ENCODE results near the gene APOE. TPM values are rescaled to one million over a fixed set of nuclear protein-coding genes. Genes with fewer than 3 reads are reported as not detected.

APOE gene
- total and polyA plus RNA-seq, 9 of the 15 experiments (the other 6 are each of a cell fraction or from before 2014, with no cell fraction given), result 0.14 to 180 (median 58.1) TPM; not detected in 1

- no peak for TF ChIP-seq ZNF318 (IDR thresholded peaks at IDR 0.05; ENCODE audit: borderline replicate concordance in 1 of 2, low read depth in 1 of 2)
- TF ChIP-seq JUN (IDR thresholded peaks at IDR 0.05; ENCODE audit: borderline replicate concordance, low read depth, low read length), result no peak
- no peak; the same call in 1 of the 2 replicates for TF ChIP-seq JUN (CRISPR knock-in tag; IDR thresholded peaks at IDR 0.05; ENCODE audit: borderline replicate concordance)
- no peak for TF ChIP-seq NELFE (IDR thresholded peaks at IDR 0.05; ENCODE audit: insufficient read depth, insufficient read length)
- no peak for TF ChIP-seq SNIP1 (IDR thresholded peaks at IDR 0.05; ENCODE audit: low read depth)
- no peak for TF ChIP-seq HEY1 (CRISPR knock-in tag; IDR thresholded peaks at IDR 0.05; ENCODE audit: borderline replicate concordance)
- no peak for TF ChIP-seq KDM1A (IDR thresholded peaks at IDR 0.05)
- peak; percentile 38; the same call in 1 of the 2 replicates for TF ChIP-seq ZNF143 (CRISPR knock-in tag; IDR thresholded peaks at IDR 0.05)
- 0 out of 4 replicates have a peak, but pooled peaks of 1 of the 2 experiments have one; percentile 25 for TF ChIP-seq SIN3A (IDR thresholded peaks at IDR 0.05; ENCODE audit: borderline replicate concordance in 2 of 2, control insufficient read depth in 1 of 2, low read depth in 2 of 2, low read length in 2 of 2)
- no peak for TF ChIP-seq ETS2 (tag; IDR thresholded peaks at IDR 0.05; ENCODE audit: borderline replicate concordance, poor library complexity, severe bottlenecking)
- no peak for TF ChIP-seq SMARCB1 (IDR thresholded peaks at IDR 0.05; ENCODE audit: insufficient read length, low read depth)
- TF ChIP-seq ZNF695 (CRISPR knock-in tag; IDR thresholded peaks at IDR 0.05), result no peak
- TF ChIP-seq CHD2 (IDR thresholded peaks at IDR 0.05; ENCODE audit: low read depth, low read length), result no peak
- TF ChIP-seq NR1H2 (CRISPR knock-in tag; IDR thresholded peaks at IDR 0.05), result no peak
- TF ChIP-seq ZNF277 (CRISPR knock-in tag; IDR thresholded peaks at IDR 0.05; ENCODE audit: borderline replicate concordance), result no peak
Observed at GRCh38 chr19:44955505-44956439, 50.2 kb downstream of the APOE start (continued).
